ENCODE data around the gene FAM222B.
"Not testable (repeated sequence)": the region's sequence is repeated elsewhere in the genome, so short reads cannot be mapped to it uniquely, and the experiment has no call there.

The FAM222B gene

DNA sequence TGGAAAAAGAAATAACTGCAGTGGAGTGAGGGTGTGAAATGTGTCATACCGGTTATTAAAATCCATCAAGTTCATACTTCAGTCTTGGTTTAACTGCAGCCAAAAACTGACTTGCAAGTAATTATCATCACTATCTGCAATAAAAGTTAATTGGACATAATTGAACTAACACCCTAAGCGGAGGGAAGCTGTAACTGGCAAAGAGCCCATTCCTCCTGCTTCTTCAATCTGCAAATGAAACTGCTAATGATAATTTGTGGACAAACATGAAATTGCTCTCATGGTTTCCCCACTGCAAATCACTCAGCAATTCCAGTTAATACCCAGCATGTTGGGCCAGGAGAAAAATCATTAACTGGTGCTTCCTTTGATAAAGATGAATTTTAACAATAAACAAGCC, 46.5 kb downstream of the FAM222B start:
- no peak overlapping the region for H2AFZ ChIP-seq (ENCODE audit: low read depth, low read length, severe bottlenecking)
- H3K9me2 ChIP-seq (replicated peaks; ENCODE audit: insufficient read depth, low read length), result no peaks in the 10 kb centered on the region
- no peaks in the 10 kb centered on the region for H3K36me3 ChIP-seq (ENCODE audit: low read length)
- no peaks in the 10 kb centered on the region for H3K27me3 ChIP-seq (ENCODE audit: low read length)
- no peaks in the 10 kb centered on the region for H4K20me1 ChIP-seq (ENCODE audit: low read depth, low read length)
- H3K27ac ChIP-seq (ENCODE audit: low read depth, low read length), result no peak overlapping the region
- H3K4me3 ChIP-seq (ENCODE audit: insufficient read depth, low read length, poor library complexity, severe bottlenecking), result no peak overlapping the region
- H3K9me3 ChIP-seq (ENCODE audit: insufficient read depth, low read length), result no peaks in the 10 kb centered on the region
- no peak overlapping the region for H3K4me2 ChIP-seq (ENCODE audit: low read depth, low read length, poor library complexity, severe bottlenecking)
- H3K79me2 ChIP-seq (ENCODE audit: insufficient read depth, low read length), result peaks cover 83% of the 10 kb centered on the region
- H3K9ac ChIP-seq (ENCODE audit: low read length), result no peak overlapping the region
- peaks cover 8% of the 10 kb centered on the region; the same call in 1 of the 2 replicates for H3F3A ChIP-seq (ENCODE audit: insufficient read depth)
- no peak for TF ChIP-seq EZH2phosphoT487 (conservative IDR thresholded peaks at IDR 0.05; ENCODE audit: low read length)
- no peak for TF ChIP-seq CTCF (IDR thresholded peaks at IDR 0.05; ENCODE audit: insufficient read depth, low read length, poor library complexity, severe bottlenecking)

DNA sequence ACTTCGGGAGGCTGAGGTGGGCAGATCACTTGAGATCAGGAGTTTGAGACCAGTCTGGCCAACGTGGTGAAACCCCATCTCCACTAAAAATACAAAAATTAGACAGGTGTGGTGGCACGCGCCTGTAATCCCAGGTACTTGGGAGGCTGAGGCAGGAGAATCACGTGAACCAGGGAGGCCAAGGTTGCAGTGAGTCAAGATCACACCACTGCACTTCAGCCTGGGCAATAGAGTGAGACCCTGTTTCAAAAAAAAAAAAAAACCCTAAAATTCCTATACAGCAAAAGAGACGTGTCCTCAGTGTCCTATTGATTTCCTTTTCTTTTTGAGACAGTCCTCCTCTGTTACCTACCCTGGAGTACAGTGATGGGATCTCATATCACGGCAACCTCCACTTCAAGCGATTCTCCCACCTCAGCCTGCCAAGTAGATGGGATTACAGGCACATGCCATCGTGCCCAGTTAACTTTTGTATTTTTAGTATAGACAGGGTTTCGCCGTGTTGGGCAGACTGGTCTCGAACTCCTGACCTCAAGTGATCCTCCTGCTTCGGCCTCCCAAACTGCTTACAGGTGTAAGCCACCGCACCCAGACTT, 47.6 kb downstream of the FAM222B start:
- H3K9ac ChIP-seq (ENCODE audit: low read length); H3K27me3 ChIP-seq (ENCODE audit: low read length); H4K20me1 ChIP-seq (ENCODE audit: low read depth, low read length); H3K27ac ChIP-seq (ENCODE audit: low read depth, low read length); H3K4me3 ChIP-seq (ENCODE audit: insufficient read depth, low read length, poor library complexity, severe bottlenecking); H3K9me3 ChIP-seq (ENCODE audit: insufficient read depth, low read length); H3K4me2 ChIP-seq (ENCODE audit: low read depth, low read length, poor library complexity, severe bottlenecking); H2AFZ ChIP-seq (ENCODE audit: low read depth, low read length, severe bottlenecking); H3F3A ChIP-seq (ENCODE audit: insufficient read depth); H3K36me3 ChIP-seq (ENCODE audit: low read length); H3K9me2 ChIP-seq (replicated peaks; ENCODE audit: insufficient read depth, low read length): not testable (repeated sequence)
- H3K79me2 ChIP-seq (ENCODE audit: insufficient read depth, low read length), result peaks cover 81% of the 10 kb centered on the region

- peaks cover 5% of the 10 kb centered on the region; the same call in 1 of the 2 replicates for H3F3A ChIP-seq (ENCODE audit: insufficient read depth)
- H4K20me1 ChIP-seq (ENCODE audit: low read depth, low read length), result no peaks in the 10 kb centered on the region
- no peaks in the 10 kb centered on the region for H3K9me3 ChIP-seq (ENCODE audit: insufficient read depth, low read length)
- no peak for TF ChIP-seq EZH2phosphoT487 (conservative IDR thresholded peaks at IDR 0.05; ENCODE audit: low read length)
- no peak for TF ChIP-seq CTCF (IDR thresholded peaks at IDR 0.05; ENCODE audit: insufficient read depth, low read length, poor library complexity, severe bottlenecking)
- H3K9ac ChIP-seq (ENCODE audit: low read length), result no peak overlapping the region
- no peaks in the 10 kb centered on the region for H3K36me3 ChIP-seq (ENCODE audit: low read length)
- H2AFZ ChIP-seq (ENCODE audit: low read depth, low read length, severe bottlenecking), result no peak overlapping the region
- H3K79me2 ChIP-seq (ENCODE audit: insufficient read depth, low read length), result peaks cover 73% of the 10 kb centered on the region
- no peak overlapping the region for H3K4me2 ChIP-seq (ENCODE audit: low read depth, low read length, poor library complexity, severe bottlenecking)
- no peaks in the 10 kb centered on the region for H3K9me2 ChIP-seq (replicated peaks; ENCODE audit: insufficient read depth, low read length)
- no peak overlapping the region for H3K27ac ChIP-seq (ENCODE audit: low read depth, low read length)
- no peaks in the 10 kb centered on the region for H3K27me3 ChIP-seq (ENCODE audit: low read length)
- no peak overlapping the region for H3K4me3 ChIP-seq (ENCODE audit: insufficient read depth, low read length, poor library complexity, severe bottlenecking)
Observed at GRCh38 chr17:28792877-28793661, 49.5 kb downstream of the FAM222B start.

DNA sequence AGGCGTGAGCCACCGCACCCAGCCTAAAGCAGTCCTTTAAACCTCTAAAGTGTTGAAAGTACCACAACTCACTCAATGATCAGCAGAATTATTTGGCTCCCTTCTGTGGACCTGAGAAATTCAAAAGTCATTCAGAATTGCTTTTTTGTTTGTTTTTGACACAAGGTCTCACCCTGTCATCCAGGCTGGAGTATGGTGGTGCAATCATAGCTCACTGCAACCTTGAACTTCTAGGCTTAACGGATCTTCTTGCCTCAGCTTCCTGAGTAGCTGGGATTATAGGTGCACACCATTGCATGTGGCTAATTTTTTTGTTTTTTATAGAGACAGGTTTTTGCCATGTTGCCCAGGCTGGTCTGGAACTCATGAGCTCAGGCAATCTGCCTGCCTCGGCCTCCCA, 54.5 kb downstream of the FAM222B start:
- Histone ChIP-seq H3K9ac (ENCODE audit: low read length) (no peak overlapping the region), H4K20me1 (ENCODE audit: low read depth, low read length) (no peaks in the 10 kb centered on the region), H3K9me3 (ENCODE audit: insufficient read depth, low read length) (no peaks in the 10 kb centered on the region), H3K79me2 (ENCODE audit: insufficient read depth, low read length) (peaks cover 46% of the 10 kb centered on the region), H3K36me3 (ENCODE audit: low read length) (no peaks in the 10 kb centered on the region), H2AFZ (ENCODE audit: low read depth, low read length, severe bottlenecking) (no peak overlapping the region), H3K4me3 (ENCODE audit: insufficient read depth, low read length, poor library complexity, severe bottlenecking) (no peak overlapping the region), H3F3A (ENCODE audit: insufficient read depth) (0 out of 2 replicates have a peak, but pooled peaks cover 3% of the 10 kb centered on the region), H3K4me2 (ENCODE audit: low read depth, low read length, poor library complexity, severe bottlenecking) (no peak overlapping the region), H3K27ac (ENCODE audit: low read depth, low read length) (no peak overlapping the region), H3K9me2 (replicated peaks; ENCODE audit: insufficient read depth, low read length) (no peaks in the 10 kb centered on the region), H3K27me3 (ENCODE audit: low read length) (no peaks in the 10 kb centered on the region)
- TF ChIP-seq CTCF (IDR thresholded peaks at IDR 0.05; ENCODE audit: insufficient read depth, low read length, poor library complexity, severe bottlenecking) (no peak), EZH2phosphoT487 (conservative IDR thresholded peaks at IDR 0.05; ENCODE audit: low read length) (no peak)

Measured in SU-DHL-6 (cell line).